Measurements from ENCODE around the gene PCBP4.

PCBP4 gene

DNA sequence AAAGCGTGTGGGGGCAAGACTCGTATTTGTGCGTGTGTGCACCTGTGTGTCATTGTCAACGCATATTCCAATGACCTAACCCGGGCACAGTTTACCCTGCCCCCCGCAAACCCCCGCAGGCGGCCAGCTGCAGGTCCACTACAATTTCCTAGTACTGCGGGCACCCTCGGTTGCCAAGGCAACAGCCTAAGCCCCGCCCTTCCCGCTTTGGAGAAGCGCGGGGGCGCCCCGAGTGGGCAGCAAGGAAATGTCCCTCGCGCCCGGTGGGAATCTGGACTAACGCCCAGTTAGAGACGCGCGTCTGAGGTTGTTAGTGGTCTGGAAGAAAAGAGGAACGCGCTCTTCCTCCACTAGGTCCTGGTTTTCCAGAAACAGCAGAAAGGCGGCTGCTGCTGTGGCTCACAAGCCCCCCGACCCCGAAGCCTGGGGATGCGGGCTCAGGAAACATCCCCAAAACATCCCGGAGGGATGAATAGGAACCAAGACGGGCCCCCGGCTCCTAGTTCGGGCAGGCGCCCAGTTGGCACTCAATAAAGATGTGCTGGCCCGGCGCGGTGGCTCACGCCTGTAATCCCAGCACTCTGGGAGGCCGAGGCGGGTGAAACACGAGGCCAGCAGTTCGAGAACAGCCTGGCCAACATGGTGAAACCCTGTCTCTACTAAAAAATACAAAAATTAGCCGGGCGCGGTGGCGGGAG, 8.7 kb upstream of the PCBP4 start:
- TF ChIP-seq JUND (IDR thresholded peaks at IDR 0.05; ENCODE audit: low read depth) = no peak
- in situ Hi-C loops (cut with HindIII; ENCODE audit: low pct_unique_long_range_greater_than_20kb, low sequenced_read_pairs) = no loop called here
- DNase-seq (ENCODE audit: low read depth in 1 of 2, low spot score in 1 of 2) = no peak

DNA sequence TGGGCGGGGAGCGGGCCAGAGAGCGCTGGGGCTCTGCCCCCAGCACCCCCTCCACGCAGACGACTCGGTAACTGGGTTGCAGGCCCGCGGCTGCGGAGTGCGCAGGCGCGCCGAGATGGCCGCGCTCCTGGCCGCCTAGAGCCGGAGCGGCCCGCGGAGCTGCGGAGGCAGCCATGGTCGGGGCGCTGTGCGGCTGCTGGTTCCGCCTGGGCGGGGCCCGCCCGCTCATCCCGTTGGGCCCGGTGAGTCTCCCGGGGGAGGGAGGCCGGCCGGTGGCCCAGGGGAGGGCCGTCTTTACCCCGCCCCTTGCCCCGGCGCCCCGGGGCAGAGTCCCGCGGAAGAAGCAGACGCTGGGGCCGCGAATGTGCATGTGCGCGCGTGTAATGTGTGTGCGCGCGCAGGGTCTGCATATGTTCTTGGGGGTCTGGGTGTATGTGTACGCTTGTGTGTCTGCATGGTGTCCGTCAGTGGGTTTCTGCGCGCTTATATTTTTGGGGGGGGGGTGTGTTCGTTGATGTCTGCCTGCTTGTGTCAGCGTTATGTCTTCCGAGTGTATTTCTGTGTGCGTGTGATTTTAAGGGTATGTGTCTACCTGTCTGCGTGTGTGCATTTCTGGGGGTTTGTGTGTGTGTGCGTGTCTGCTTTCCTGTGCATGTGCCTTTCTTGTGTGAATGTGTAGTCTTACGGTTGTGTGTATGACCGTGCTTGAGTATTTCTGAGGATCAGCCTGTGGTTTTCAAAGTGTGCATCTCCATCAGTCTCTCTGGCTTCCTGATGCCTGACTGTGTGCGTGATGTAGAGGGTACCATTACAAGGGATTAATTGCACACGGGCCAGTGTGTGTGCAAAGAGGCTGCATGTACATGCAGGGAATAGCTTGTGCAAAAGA, 8.0 kb upstream of the PCBP4 start, which contains the start of gene ABHD14A:
Gene ABHD14A (plus strand): TSS at position 102 of the 889 bp plus-strand sequence. CDS start 72 bp downstream, at position 174.
- DNase-seq (ENCODE audit: low read depth in 1 of 2, low spot score in 1 of 2) = peak; percentile 55 to 73

DNA sequence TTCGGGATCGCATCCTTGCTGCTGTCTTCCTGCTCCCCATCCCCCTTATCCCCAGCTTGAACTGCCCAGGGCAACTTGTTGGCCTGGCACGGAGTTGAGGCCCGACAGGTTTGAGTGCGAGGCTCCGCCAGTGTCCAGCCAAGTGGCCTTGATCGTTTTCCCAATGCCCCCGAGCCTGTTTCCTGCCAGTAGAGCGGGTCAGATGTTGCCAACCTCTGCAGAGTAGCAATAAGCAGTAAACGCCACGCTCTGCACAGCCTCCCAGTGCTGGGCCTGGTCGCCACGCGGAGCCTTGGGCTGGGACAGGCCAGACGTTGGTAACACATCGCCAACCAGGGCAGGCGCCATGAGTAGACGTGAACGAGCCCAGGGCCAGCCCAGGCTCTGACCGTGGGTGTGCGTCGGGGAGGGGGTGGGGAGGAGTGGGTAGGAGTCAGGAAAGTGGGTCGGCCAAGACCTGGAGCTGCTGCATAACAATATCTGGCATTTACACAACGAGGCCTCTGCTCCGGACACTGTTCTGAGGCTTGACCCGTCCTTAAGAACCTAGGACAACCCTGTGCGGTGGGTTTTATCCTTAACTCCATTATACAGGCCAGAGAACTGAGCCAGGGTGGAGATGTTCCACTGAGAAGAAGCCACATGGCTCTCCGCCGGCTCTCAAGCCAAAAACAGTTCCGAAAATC, 7.2 kb upstream of the PCBP4 start:
- in situ Hi-C loops (cut with HindIII; ENCODE audit: low pct_unique_long_range_greater_than_20kb, low sequenced_read_pairs) = no loop called here
- TF ChIP-seq JUND (IDR thresholded peaks at IDR 0.05; ENCODE audit: low read depth) = no peak
- peak in 1 of 2 experiments; percentile 88 for DNase-seq (ENCODE audit: low read depth in 1 of 2, low spot score in 1 of 2)

More for the DNA sequence above, 8.0 kb upstream of the PCBP4 start, which contains the start of gene ABHD14A:
- in situ Hi-C loops (cut with HindIII; ENCODE audit: low pct_unique_long_range_greater_than_20kb, low sequenced_read_pairs) = no loop called here
- TF ChIP-seq JUND (IDR thresholded peaks at IDR 0.05; ENCODE audit: low read depth) = no peak

DNA sequence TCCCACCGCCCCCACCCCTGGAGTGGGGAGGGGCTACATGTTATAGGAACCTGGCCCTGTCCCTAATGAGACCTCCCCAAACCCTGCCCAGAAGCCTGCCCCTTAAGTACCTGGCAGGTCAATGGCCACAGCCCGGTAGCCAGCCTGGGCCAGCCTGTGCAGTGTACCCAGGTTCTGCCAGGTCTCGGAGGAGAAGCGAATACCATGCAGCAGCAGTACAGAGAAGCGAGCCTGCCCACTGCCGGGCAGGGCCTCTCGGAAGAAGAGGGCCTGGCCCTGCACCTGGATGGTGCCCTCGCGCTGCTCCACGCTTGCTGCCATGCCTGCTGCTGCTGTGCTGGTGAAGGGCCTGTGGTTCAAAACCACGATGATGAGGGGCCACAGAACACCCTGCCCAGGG, 4.1 kb upstream of the PCBP4 start:
- in situ Hi-C loops (cut with HindIII; ENCODE audit: low pct_unique_long_range_greater_than_20kb, low sequenced_read_pairs) = no loop called here

DNA sequence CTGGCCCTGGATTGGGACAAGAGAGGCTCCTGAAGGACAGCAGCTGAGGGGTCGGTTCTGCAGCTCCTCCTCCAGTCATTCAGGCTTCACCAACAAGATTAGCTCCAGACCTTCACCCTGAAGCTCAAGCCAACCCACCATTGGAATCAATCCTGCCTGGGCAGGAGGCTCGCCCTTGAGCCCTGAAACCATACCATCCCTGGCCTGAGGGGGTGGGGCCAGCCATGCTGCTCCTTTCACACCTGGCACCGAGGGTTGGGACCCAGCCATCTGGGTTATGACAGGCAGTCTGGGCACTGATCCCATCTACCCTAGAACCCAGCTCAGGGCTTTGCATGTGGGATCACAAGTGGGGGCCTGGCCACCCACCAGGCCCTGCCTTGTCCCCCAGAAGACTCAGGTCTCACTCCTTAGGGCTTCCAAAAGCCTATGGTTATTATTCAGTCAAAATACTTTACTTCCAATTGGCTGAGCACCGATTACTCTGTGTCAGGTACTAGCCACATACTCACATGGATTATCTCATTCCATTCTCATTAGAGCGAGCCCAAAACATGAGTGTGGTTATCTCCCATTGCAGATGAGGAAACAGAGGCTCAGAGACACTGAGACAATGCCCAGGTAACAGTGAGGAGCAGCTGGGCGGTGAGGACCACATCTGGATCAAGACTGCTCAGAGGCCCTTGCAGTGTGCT, 3.5 kb upstream of the PCBP4 start:
- DNase-seq (ENCODE audit: low read depth in 1 of 2, low spot score in 1 of 2) = no peak
- no peak for TF ChIP-seq JUND (IDR thresholded peaks at IDR 0.05; ENCODE audit: low read depth)
- in situ Hi-C loops (cut with HindIII; ENCODE audit: low pct_unique_long_range_greater_than_20kb, low sequenced_read_pairs) = no loop called here

More for the DNA sequence above, 4.1 kb upstream of the PCBP4 start:
- DNase-seq (ENCODE audit: low read depth in 1 of 2, low spot score in 1 of 2) = no peak
- no peak for TF ChIP-seq JUND (IDR thresholded peaks at IDR 0.05; ENCODE audit: low read depth)

DNA sequence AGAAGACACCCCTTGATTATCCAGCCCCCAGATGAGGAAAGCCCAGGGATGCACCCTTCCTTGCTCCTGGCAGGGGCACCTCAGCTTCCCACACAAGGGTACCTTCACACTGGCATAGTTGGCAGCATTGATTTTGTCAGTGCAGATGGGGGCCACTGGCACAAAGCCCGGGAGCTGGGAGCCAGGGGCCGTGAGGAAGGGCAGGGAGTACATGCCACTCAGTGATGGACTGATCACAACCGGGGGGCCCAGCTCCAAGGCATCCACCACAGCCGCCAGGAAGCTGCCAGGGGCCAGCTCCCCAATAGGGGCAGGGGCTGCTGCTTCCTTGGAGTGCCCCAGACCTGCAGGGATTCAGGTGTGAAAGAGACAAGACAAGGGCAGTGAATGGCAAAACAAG, 2.6 kb upstream of the PCBP4 start:
- no peak for TF ChIP-seq JUND (IDR thresholded peaks at IDR 0.05; ENCODE audit: low read depth)
- DNase-seq (ENCODE audit: low read depth in 1 of 2, low spot score in 1 of 2) = no peak
- in situ Hi-C loops (cut with HindIII; ENCODE audit: low pct_unique_long_range_greater_than_20kb, low sequenced_read_pairs) = no loop called here

DNA sequence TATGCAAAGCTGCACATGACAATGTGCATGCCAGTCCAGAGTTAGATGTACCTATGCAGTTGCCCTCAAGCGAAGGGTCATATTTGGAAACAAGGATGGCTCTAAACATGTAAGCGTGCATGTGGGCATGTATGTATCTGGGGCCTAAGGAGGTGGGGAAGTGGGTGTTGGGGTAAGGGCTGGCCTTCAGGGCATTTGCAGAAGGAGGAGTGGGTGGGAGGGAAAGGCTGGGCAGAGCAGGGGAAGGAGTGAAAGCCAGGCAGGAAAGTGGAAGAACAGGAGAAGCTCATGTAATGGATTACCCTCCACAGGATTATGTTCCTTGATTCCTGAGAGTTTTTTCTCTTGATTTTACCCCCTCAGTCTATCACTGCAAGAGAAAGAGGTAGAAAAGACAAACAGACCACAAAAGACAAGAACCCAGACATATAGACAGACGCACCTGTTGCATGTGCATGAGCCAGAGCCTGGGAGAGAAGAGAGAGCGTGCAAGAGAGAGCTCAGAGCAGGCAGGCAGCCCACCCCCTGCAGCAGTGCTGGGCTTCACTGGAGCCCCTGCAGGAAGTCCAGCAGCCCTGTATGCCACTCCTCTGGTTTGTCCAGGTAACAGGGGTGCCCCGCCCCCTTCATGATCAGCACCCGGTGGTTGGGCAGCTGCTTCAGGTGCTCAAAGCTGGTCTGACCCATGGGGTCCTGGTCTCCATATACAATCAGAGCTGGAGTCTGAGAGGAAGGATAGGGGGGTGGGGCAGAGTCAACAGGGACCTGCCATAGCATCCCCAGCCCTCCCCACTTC, 1.8 kb upstream of the PCBP4 start:
- no peak for TF ChIP-seq JUND (IDR thresholded peaks at IDR 0.05; ENCODE audit: low read depth)
- peak in 1 of 2 experiments; percentile 28 for DNase-seq (ENCODE audit: low read depth in 1 of 2, low spot score in 1 of 2)
- in situ Hi-C loops (cut with HindIII; ENCODE audit: low pct_unique_long_range_greater_than_20kb, low sequenced_read_pairs) = no loop called here

DNA sequence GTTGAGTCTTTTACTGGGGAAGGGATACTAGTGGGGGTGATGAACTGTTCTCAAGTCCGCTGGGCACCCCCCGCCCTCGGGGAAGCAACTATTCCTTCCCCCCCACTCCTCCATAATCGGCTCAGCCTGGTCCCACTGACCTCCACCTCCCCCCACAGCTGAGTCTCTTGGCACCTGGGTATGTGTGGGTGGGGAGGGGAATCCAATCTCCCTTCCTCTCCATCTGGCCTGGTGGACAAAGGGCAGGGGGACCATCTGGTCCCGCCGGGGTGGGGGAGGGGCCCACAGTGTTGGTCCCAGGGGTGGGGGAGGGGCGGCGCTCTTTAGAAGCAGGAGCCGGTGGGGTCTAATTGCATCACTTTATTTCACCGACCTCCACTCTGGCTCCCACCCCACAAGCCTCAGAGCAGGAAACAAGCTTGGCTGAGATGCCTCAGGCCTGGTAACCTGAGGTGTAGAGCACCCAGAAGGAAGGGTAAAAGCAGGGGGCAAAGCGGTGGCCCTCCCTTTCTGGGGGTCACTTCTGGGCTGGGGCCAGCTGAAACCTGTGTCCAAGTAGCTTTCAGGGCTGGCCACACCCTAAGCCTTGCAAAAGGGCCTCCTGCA, 1.0 kb upstream of the PCBP4 start:
- no peak for DNase-seq (ENCODE audit: low read depth in 1 of 2, low spot score in 1 of 2)
- TF ChIP-seq JUND (IDR thresholded peaks at IDR 0.05; ENCODE audit: low read depth) = no peak
- in situ Hi-C loops (cut with HindIII; ENCODE audit: low pct_unique_long_range_greater_than_20kb, low sequenced_read_pairs) = no loop called here

DNA sequence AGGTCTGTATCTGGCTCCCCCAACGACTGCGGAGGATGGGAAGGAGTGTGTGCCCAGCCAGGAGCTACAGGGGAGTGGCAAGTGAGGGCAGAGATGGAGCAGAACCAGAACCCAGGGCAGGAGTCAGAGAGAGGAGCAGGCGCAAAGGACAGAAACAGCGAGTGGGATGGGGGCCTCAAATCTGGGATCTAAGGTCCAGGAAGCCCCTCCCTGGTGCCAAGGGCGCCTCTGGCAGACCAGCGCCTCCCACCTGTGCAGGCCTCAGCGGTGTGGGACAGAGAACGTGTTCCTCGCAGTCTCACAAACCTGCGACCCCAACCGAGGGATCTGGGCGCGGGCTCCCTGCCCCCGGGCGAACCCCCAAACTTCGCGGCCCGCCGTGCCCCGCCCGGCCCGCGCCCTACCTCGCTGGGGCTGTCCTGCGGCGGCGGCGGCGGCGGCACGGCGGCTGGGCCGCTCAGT, 301 bp downstream of the PCBP4 start:
- in situ Hi-C loops (cut with HindIII; ENCODE audit: low pct_unique_long_range_greater_than_20kb, low sequenced_read_pairs) = no loop called here
- no peak for TF ChIP-seq JUND (IDR thresholded peaks at IDR 0.05; ENCODE audit: low read depth)
- no peak for DNase-seq (ENCODE audit: low read depth in 1 of 2, low spot score in 1 of 2)

DNA sequence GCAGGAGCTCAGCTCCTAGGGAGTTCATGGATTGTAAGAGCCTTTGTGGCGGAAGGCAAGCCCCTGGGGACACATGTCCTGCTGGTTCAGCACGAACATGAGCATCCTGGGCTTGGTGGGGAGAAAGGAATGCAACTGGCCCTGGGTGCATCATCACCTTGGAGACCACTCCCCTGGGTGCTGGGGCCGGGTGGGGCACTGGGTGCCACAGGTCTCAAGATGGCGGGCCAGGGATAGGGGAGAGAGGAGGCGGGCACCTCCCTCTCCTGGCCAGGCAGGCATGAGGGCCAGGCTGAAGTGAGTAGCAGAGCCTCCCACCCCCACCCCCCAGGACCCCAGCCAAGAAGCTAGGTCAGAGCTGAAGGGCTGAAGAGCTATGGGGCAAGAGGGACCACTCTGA, 768 bp downstream of the PCBP4 start:
- DNase-seq (ENCODE audit: low read depth in 1 of 2, low spot score in 1 of 2) = no peak
- no peak for TF ChIP-seq JUND (IDR thresholded peaks at IDR 0.05; ENCODE audit: low read depth)
- in situ Hi-C loops (cut with HindIII; ENCODE audit: low pct_unique_long_range_greater_than_20kb, low sequenced_read_pairs) = no loop called here

DNA sequence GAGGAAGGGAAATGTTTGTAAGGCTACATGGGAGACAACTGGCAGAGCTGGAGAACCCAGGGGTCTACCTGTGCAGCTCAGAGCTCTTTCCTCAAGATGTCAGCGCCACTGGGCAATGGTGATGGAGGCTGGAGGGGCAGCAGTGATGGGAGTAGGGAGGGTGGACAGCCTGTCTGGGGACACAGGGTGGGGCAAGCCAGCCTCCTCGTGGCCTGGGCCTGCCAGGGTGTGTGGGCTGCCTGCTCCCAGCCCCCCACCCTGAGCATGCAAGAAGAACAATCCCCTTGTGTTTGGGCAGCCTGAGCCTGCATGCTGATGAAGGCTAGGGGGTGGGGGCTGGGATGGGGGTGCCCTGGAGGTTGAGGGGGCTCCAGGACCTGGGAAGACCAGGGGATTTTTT, 1.2 kb downstream of the PCBP4 start:
- in situ Hi-C loops (cut with HindIII; ENCODE audit: low pct_unique_long_range_greater_than_20kb, low sequenced_read_pairs) = no loop called here
- TF ChIP-seq JUND (IDR thresholded peaks at IDR 0.05; ENCODE audit: low read depth) = no peak
- no peak for DNase-seq (ENCODE audit: low read depth in 1 of 2, low spot score in 1 of 2)
